ENCODE results near the gene FAF1.

FAF1 gene

DNA sequence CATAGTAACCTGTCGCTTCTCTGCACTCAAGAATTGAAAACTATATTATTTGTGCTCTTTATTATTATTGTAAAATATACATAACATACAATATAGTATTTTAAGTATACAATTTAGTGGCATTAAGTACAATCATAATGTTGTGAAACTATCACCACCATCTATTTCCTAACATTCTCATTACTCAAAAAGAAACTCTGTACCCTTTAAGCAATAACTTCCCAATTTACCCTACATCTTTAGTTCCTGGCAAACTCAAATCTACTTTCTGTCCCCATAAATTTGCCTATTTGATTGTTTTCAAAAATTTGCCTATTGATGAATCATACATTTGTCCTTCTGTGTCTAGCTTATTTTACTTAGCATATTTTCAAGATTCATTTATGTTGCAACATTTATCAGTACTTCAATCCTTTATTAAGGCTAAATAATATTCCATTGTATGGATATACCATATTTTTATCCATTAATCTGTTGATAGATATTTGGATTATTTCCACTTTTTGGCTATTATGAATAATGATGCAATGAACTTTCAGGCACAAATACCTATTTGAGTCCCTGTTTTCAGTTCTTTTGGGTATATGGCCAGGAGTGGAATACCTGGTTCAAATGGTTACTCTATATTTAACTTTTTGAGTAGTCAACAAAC is 437.2 kb downstream of the FAF1 start:
- Mint-ChIP-seq H3K36me3 (peaks cover 60% of the 10 kb centered on the region), H3K27me3 (no peaks in the 10 kb centered on the region), H3K4me3 (no peak overlapping the region), H3K9me3 (peaks cover 5% of the 10 kb centered on the region), H3K4me1 (no peaks in the 10 kb centered on the region), H3K27ac (no peak overlapping the region)
- no peak for ATAC-seq

DNA sequence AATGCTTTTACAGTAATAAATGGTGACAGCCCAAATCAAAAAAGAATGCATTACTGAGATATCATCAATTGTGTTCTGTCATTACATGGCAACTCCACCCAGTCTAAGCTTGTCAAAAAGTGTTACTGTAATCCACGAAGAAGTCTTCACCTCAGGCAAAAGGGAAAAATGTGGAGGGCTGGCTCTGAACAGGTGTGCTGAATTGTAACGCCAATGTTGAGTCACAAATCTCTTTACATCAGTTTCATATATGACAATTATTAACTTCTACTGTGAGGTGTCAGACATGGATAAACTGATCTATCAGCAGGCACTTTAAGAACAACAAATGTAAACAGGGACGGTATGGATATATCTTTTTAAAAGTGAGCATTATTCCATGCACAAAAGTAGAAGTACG is 438.4 kb downstream of the FAF1 start:
- peaks cover 5% of the 10 kb centered on the region for H3K9me3 Mint-ChIP-seq
- no peaks in the 10 kb centered on the region for H3K4me1 Mint-ChIP-seq
- no peak overlapping the region for H3K4me3 Mint-ChIP-seq
- ATAC-seq: no peak
- H3K36me3 Mint-ChIP-seq: peaks cover 49% of the 10 kb centered on the region
- no peak overlapping the region for H3K27ac Mint-ChIP-seq
- H3K27me3 Mint-ChIP-seq: no peaks in the 10 kb centered on the region

DNA sequence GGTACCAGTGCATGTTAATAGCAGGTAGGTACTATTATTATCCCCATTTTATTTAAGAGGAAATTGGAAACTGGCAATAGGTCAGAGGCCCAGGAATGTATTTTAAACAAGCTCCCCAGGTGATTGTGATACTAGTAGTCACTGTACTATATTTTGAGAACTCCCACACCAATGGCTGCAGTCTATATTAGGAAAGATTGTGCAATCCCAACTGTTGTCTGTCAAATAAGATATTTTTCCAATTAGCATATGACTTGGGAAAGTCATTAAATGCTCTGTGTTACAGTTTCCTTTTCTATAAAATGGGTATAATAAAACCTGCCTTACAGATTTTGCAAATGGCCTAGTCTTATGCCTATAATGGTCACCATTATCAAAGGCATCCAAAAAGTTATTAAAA is 442.6 kb downstream of the FAF1 start:
- Mint-ChIP-seq H3K9me3 (no peaks in the 10 kb centered on the region), H3K27ac (no peak overlapping the region), H3K4me3 (no peak overlapping the region), H3K36me3 (peaks cover 46% of the 10 kb centered on the region), H3K4me1 (no peaks in the 10 kb centered on the region), H3K27me3 (no peaks in the 10 kb centered on the region)
- no peak for ATAC-seq

DNA sequence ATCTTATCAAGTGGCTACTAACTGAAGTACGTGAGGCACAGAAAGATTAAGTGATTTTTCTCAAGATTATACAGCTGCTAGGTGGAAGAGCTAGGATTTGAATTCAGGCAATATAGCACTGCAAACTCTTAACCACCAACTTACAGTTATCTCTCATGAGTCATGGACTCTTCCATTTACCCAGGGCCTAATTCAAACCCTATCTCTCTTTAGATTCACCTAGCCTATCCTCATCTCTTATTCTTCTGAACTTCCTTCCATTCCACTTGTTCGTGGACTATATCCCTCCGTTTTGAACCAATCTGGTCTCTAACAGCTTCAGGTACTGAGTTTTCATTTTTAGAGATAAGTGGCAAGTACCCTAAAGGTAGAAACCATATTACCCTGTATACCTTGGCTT is 444.0 kb downstream of the FAF1 start:
- Mint-ChIP-seq H3K4me1 (no peaks in the 10 kb centered on the region), H3K9me3 (peaks cover 5% of the 10 kb centered on the region), H3K36me3 (peaks cover 60% of the 10 kb centered on the region), H3K4me3 (no peak overlapping the region), H3K27me3 (no peaks in the 10 kb centered on the region), H3K27ac (no peak overlapping the region)
- no peak for ATAC-seq

DNA sequence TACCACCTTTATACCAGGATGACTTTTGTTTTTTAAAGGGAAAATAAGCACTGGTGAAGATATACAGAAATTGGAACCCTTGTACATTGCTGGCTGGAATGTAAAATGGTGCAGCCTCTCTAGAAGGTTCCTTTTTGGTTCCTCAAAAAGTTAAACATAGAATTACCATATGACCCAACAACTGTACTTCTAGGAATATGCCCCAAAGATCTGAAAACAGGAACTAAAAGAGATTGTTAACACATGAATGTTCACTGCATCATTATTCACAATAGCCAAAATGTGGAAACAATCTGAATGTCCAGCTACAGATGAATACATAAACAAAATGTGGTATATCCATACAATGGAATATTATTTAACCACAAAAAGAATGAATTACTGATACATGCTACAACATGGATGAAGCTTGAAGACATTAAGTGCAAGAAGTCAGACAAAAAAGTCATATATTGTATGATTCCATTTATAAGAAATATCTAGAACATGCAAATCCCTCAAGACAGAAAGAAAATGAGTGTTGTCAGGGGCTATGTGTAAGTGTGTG is 452.0 kb downstream of the FAF1 start:
- peaks cover 18% of the 10 kb centered on the region for H3K9me3 Mint-ChIP-seq
- no peak for ATAC-seq
- peaks cover 74% of the 10 kb centered on the region for H3K36me3 Mint-ChIP-seq
- no peaks in the 10 kb centered on the region for H3K27me3 Mint-ChIP-seq
- peaks cover 7% of the 10 kb centered on the region for H3K4me1 Mint-ChIP-seq
- no peak overlapping the region for H3K4me3 Mint-ChIP-seq
- H3K27ac Mint-ChIP-seq: no peak overlapping the region

DNA sequence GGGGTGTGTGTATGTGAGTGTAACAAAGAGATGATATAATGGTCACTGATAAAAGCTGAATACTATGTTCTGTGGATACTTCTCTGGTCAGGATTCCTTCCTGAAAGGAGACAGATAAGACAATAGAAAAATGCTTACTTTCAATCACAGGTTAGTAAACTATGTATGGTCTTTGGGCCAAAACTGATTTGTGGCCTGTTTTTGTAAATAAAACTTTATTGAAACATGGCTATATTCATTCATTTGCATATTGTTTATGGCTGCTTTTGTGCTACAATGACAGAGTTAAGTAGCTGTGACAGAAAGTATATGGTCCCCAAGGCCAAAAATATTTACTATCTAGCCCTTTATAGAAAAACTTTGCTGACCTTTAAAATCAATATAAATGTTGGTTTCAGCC is 454.6 kb downstream of the FAF1 start:
- Mint-ChIP-seq H3K4me3 (no peak overlapping the region), H3K36me3 (peaks cover 70% of the 10 kb centered on the region)
- no peak for ATAC-seq

DNA sequence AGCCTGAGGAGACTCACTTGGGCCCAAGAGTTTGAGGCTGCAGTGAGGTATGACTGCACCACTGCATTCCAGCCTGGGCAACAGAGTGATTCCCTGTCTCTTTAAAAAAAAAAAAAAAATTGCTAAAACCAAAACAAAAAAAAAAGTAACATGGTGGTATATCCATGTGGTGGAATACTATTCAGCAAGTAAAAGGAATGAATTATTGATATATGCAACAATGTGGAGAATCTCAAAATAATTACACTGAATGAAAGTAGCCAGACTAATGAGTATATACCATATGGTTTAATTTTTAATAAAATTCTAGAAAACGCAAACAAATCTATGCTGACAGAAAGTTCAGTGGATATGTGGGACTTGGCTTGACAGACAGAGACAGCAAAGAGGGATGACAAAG is 456.6 kb downstream of the FAF1 start:
- ATAC-seq: no peak
- Mint-ChIP-seq H3K27me3 (no peaks in the 10 kb centered on the region), H3K4me1 (peaks cover 7% of the 10 kb centered on the region), H3K9me3 (peaks cover 13% of the 10 kb centered on the region), H3K27ac (no peak overlapping the region), H3K36me3 (peaks cover 76% of the 10 kb centered on the region), H3K4me3 (no peak overlapping the region)

More for the DNA sequence above, 454.6 kb downstream of the FAF1 start:
- Mint-ChIP-seq H3K27me3 (no peaks in the 10 kb centered on the region), H3K4me1 (peaks cover 7% of the 10 kb centered on the region), H3K9me3 (peaks cover 13% of the 10 kb centered on the region), H3K27ac (no peak overlapping the region)

DNA sequence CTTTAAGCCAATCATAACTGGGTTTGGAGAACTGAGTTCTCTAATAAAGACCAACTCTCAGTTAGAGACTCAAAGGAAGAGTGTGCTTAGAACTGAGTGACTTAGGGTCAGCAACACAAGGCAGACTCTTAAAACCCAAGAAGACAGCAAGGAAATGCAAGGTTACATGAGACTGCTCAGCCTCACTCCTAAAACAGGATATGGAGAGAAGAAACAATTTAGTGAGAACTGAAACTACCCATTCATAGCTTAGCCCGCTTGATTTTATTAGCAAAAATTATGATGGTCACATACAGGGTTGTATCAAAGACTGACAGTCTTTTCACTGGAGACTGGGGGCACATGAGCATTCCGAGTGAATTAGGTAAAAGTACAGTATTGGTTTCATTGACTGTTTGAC is 457.9 kb downstream of the FAF1 start:
- Mint-ChIP-seq H3K27ac (no peak overlapping the region), H3K36me3 (peaks cover 78% of the 10 kb centered on the region), H3K4me1 (no peaks in the 10 kb centered on the region), H3K4me3 (no peak overlapping the region), H3K27me3 (no peaks in the 10 kb centered on the region), H3K9me3 (peaks cover 10% of the 10 kb centered on the region)
- no peak for ATAC-seq

DNA sequence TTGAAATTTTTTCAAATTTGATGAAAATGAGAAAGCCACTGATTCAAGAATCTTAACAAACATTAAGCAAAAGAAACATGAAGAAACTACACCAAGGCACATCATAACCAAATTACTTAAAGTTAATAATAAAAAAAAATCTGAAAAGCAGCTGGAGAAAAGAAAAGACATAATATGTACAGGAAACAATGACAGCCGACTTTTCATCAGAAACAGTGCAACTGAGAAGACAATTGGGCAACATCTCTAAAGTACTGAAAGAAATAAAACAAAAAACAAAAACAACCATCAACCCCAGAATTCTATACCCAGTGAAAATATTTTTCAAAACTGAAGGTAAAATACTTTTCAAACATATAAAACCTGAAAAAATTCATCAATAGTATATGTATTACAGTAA is 463.1 kb downstream of the FAF1 start:
- ATAC-seq: no peak
- H3K36me3 Mint-ChIP-seq: peaks cover 55% of the 10 kb centered on the region
- H3K9me3 Mint-ChIP-seq: no peaks in the 10 kb centered on the region
- H3K4me3 Mint-ChIP-seq: no peak overlapping the region
- H3K27me3 Mint-ChIP-seq: no peaks in the 10 kb centered on the region
- H3K27ac Mint-ChIP-seq: no peak overlapping the region
- H3K4me1 Mint-ChIP-seq: no peaks in the 10 kb centered on the region

DNA sequence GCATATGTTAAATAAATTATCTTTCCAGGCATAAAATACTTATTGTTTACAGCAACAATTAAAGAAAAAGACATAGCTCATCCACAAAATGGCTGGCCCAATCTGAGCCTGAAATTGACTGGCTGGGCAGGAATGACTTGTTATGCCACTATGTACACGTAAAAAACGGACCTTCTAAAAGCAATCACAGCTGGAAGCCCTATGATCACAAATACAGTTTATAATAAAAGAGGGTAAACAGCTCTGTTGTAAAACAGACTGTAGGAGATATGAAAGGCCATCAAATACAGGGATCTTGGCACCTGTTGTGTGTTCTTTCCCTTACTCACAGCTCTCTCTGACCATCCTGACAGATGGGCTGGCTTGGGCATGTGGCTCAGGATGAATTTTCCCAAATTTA is 466.4 kb downstream of the FAF1 start:
- Mint-ChIP-seq H3K27me3 (no peaks in the 10 kb centered on the region), H3K4me1 (no peaks in the 10 kb centered on the region), H3K9me3 (peaks cover 3% of the 10 kb centered on the region), H3K27ac (no peak overlapping the region), H3K36me3 (peaks cover 69% of the 10 kb centered on the region), H3K4me3 (no peak overlapping the region)
- ATAC-seq: no peak

DNA sequence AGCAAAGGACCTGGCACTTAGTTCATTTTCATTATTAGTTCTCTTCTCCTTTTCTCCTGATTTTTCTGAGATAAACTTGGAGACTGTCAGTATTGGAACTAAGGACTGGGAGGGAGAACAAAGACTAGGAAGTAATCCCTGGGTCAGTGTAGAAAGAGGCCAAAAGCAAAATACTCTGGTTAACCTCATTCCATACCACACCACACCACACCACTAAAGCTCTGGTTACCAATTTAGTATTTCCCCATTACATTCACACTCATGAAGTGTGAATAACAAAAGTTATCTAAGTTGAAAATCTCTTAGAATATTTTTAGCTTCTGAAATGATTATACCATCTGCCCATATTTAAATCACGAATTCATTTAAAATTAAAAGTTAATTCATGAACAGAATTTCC is 467.9 kb downstream of the FAF1 start:
- no peaks in the 10 kb centered on the region for H3K4me1 Mint-ChIP-seq
- peaks cover 3% of the 10 kb centered on the region for H3K9me3 Mint-ChIP-seq
- no peaks in the 10 kb centered on the region for H3K27me3 Mint-ChIP-seq
- H3K27ac Mint-ChIP-seq: no peak overlapping the region
- ATAC-seq: no peak
- H3K36me3 Mint-ChIP-seq: peaks cover 69% of the 10 kb centered on the region
- H3K4me3 Mint-ChIP-seq: no peak overlapping the region

DNA sequence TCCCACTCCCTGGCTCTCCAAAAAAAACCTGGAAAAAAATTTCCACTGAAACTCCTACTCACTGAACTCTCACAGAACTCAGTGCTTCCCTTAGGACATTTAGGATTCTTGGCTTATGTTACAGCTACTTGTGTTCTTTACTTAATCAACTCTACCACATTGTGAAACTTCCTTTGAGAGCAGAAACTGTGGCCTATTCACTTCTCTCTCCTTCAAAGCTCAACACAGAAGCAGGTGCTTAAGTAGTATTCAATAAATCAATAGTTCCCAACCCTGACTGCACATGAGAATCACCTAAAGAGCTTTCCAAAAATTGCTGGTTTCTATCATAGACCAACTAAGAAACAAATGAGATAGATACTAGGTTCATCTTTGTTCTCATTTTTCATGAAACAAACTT is 468.9 kb downstream of the FAF1 start:
- Mint-ChIP-seq H3K4me3 (no peak overlapping the region), H3K9me3 (peaks cover 3% of the 10 kb centered on the region), H3K27ac (no peak overlapping the region), H3K27me3 (no peaks in the 10 kb centered on the region), H3K4me1 (no peaks in the 10 kb centered on the region), H3K36me3 (peaks cover 67% of the 10 kb centered on the region)
- no peak for ATAC-seq

DNA sequence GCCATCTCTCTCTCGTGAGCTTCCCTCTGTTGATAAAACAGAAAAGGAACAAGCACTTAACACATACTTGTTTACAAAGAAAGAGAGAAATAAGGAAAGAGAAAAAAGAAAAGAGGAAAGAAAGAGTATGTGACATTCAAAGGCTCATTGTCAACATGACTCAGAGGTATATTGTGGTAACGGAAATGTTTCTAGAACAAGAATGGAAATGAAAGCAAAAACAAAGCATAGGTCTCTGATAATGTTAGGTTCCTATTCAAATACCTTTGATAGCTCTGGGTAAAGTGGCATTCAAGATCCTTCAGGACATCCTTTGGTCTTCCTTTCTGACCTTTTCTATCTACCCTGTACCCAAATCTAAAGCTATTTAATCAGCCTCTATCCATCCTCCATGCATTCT is 469.4 kb downstream of the FAF1 start:
- H3K27ac Mint-ChIP-seq: no peak overlapping the region
- H3K36me3 Mint-ChIP-seq: peaks cover 67% of the 10 kb centered on the region
- H3K27me3 Mint-ChIP-seq: no peaks in the 10 kb centered on the region
- no peaks in the 10 kb centered on the region for H3K4me1 Mint-ChIP-seq
- H3K4me3 Mint-ChIP-seq: no peak overlapping the region
- ATAC-seq: no peak
- peaks cover 4% of the 10 kb centered on the region for H3K9me3 Mint-ChIP-seq

DNA sequence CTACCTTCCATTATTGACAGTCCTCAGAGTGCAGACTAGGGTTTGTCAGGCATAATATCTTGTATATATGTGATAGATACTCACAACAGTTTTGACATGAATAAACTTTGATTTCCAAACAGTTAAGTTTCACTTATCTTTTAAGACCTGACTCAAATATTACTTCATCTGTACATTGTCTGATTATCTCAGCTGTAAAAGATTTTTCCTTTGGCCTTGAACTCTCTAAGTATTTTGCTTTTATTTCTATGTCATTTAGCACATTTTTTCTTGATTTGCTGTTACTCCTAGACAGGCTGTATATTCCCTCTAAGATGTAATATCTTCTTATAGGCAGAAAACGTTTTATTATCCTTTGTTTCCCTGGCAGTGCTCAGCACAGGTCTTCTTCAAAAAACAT is 471.2 kb downstream of the FAF1 start:
- Mint-ChIP-seq H3K27me3 (no peaks in the 10 kb centered on the region), H3K9me3 (peaks cover 5% of the 10 kb centered on the region), H3K27ac (no peak overlapping the region), H3K4me3 (no peak overlapping the region), H3K36me3 (peaks cover 64% of the 10 kb centered on the region), H3K4me1 (no peaks in the 10 kb centered on the region)
- ATAC-seq: no peak

DNA sequence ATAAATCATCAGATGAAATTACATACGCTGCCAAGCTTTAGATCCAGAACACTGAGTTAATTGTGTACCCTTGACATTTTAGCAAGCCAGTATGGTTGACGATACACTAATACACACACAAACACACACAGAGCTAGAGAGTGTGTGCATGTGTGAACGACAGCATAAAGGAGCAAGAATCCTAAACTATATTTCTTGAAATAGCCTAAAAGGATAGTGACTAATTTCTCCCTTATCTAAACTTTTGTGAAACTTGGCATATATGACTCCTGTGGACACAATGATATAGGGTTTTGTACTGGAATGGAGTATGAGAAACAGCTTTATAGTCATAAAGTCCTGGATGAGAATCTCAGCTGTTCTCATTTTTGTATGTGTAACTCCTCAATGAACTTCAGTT is 471.7 kb downstream of the FAF1 start:
- H3K27me3 Mint-ChIP-seq: no peaks in the 10 kb centered on the region
- no peak for ATAC-seq
- H3K9me3 Mint-ChIP-seq: peaks cover 5% of the 10 kb centered on the region
- H3K27ac Mint-ChIP-seq: no peak overlapping the region
- H3K4me3 Mint-ChIP-seq: no peak overlapping the region
- H3K4me1 Mint-ChIP-seq: no peaks in the 10 kb centered on the region
- peaks cover 69% of the 10 kb centered on the region for H3K36me3 Mint-ChIP-seq

DNA sequence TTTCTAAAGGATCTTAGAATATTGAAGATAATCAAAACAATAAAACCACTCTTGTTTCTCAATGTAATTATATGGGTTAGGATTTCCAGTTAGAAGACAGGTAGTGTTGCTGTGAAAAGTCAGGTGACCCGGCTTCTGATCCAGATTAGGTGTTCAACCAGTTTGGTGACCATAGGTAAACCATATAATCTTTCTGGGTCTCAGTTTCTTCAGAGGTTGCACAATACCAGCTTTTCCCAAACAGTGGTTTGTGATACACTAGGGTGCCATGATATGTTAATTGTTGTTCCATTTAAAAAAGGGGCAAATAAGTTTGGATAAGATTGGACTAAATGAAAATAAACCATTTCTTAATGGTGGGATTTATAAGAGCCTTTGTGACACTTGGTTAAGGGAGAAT is 472.3 kb downstream of the FAF1 start:
- no peak for ATAC-seq
- Mint-ChIP-seq H3K36me3 (peaks cover 71% of the 10 kb centered on the region), H3K9me3 (peaks cover 5% of the 10 kb centered on the region), H3K27ac (no peak overlapping the region), H3K4me3 (no peak overlapping the region), H3K27me3 (no peaks in the 10 kb centered on the region), H3K4me1 (no peaks in the 10 kb centered on the region)

Measured in stimulated activated memory B cell treated with anti-CD40 and anti-IgM and Interleukin-4, amounts not matched to agents 10 μg/mL and 1 μg/mL and 100 μg/mL, for 72 hours (primary cell).